SK-N-SH (cell line): ENCODE data around the gene LTK.

Source experiments
- CHD2 ChIP-seq: fragments of 150-350 bp; IDR thresholded peaks from 2 replicates; pipeline ENCODE4 v1.6.1; 2018; ENCODE audit warnings: low read length; ENCODE audit not compliant: partially characterized antibody
- CTCF ChIP-seq: fragments of 200-600 bp; sonication (generic); IDR thresholded peaks from 2 replicates; pipeline ENCODE4 v1.6.1; 2017; ENCODE audit warnings: antibody characterized with exemption, mild to moderate bottlenecking, moderate library complexity
- FOSL2 ChIP-seq: IDR thresholded peaks from 2 replicates; pipeline ENCODE4 v1.4.0; 2012; ENCODE audit warnings: low read depth, mild to moderate bottlenecking, moderate library complexity, borderline replicate concordance
- FOXJ3 ChIP-seq: sonication (generic); formaldehyde crosslinking; IDR thresholded peaks from 2 replicates; pipeline ENCODE4 v1.5.1; 2020; ENCODE audit warnings: mild to moderate bottlenecking, missing genetic modification reagents
- GABPA ChIP-seq: IDR thresholded peaks from 2 replicates; pipeline ENCODE4 v1.4.0; 2012; ENCODE audit warnings: low read depth, mild to moderate bottlenecking
- JUND ChIP-seq: IDR thresholded peaks from 2 replicates; pipeline ENCODE4 v1.4.0; 2012
- MEF2A ChIP-seq: IDR thresholded peaks from 2 replicates; pipeline ENCODE4 v1.4.0; 2012; ENCODE audit warnings: low read depth, borderline replicate concordance
- MXI1 ChIP-seq: IDR thresholded peaks from 2 replicates; pipeline ENCODE4 v1.6.1; 2012; ENCODE audit warnings: mild to moderate bottlenecking, low read depth, low read length, improper control_type of control experiment
- REST ChIP-seq: IDR thresholded peaks from 2 replicates; pipeline ENCODE4 v1.6.1; 2012; ENCODE audit warnings: mild to moderate bottlenecking, low read depth, low read length, moderate library complexity
- RFX5 ChIP-seq: IDR thresholded peaks from 2 replicates; pipeline ENCODE4 v1.6.1; 2012; ENCODE audit warnings: mild to moderate bottlenecking, improper control_type of control experiment, low read length
- SIN3A ChIP-seq: IDR thresholded peaks from 2 replicates; pipeline ENCODE4 v1.6.1; 2012; ENCODE audit warnings: low read depth, mild to moderate bottlenecking, low read length, moderate library complexity, borderline replicate concordance
- TAF1 ChIP-seq: IDR thresholded peaks from 2 replicates; pipeline ENCODE4 v1.6.1; 2012; ENCODE audit warnings: low read depth, mild to moderate bottlenecking, low read length, moderate library complexity, borderline replicate concordance
- USF1 ChIP-seq: IDR thresholded peaks from 2 replicates; pipeline ENCODE4 v1.4.0; 2012; ENCODE audit warnings: low read depth, borderline replicate concordance
- YY1 ChIP-seq: IDR thresholded peaks from 2 replicates; pipeline ENCODE4 v1.4.0; 2012; ENCODE audit warnings: low read depth, mild to moderate bottlenecking

- TF ChIP-seq USF1, result no peak
- no peak for TF ChIP-seq CTCF
- no peak for TF ChIP-seq MXI1
- no peak for TF ChIP-seq GABPA
- TF ChIP-seq YY1, result no peak
- TF ChIP-seq MEF2A, result no peak
- TF ChIP-seq FOXJ3 (CRISPR knock-in tag), result no peak
- TF ChIP-seq CHD2, result no peak
- no peak for TF ChIP-seq JUND
- TF ChIP-seq RFX5, result no peak
- no peak for TF ChIP-seq REST
- no peak for TF ChIP-seq SIN3A
- no peak for TF ChIP-seq TAF1
- TF ChIP-seq FOSL2, result no peak
These were observed 8.0 kb upstream of the LTK start for GRCh38 chr15:41521614-41522013.
